GM23248 (cell line): ENCODE data around the gene SP110.

Source experiments
- EZH2 ChIP-seq: fragments of 200-600 bp; sonication (generic); IDR thresholded peaks from 2 replicates; pipeline ENCODE4 v1.6.1; 2018; ENCODE audit warnings: antibody characterized with exemption, mild to moderate bottlenecking; ENCODE audit not compliant: insufficient read depth, poor library complexity, severe bottlenecking
- EZH2phosphoT487 ChIP-seq: fragments of 200-600 bp; sonication (generic); IDR thresholded peaks from 2 replicates; pipeline ENCODE4 v1.6.1; 2018; ENCODE audit warnings: antibody characterized with exemption, moderate library complexity, mild to moderate bottlenecking, low read depth; ENCODE audit not compliant: insufficient read depth

GRCh38 chr2:230203110-230203676 is 16.6 kb downstream of the SP110 start:
- TF ChIP-seq EZH2phosphoT487 (no peak), EZH2 (no peak)
